Breast epithelium (tissue), 4 donors: ENCODE data around the gene TAF11L10. TPM values are rescaled to one million over a fixed set of nuclear protein-coding genes. Genes with fewer than 3 reads are reported as not detected.
A peak's percentile ranks its signal among the peaks of the same experiment; 100 is the strongest.
"Not testable (repeated sequence)": the region's sequence is repeated elsewhere in the genome, so short reads cannot be mapped to it uniquely, and the experiment has no call there.

ENCODE experiments used
- DNase-seq, 2 donors: peaks; one replicate each; pipeline ENCODE4 v3.0.0-alpha.2; 2019; ENCODE audit warnings: low spot score in 2 of 2
- H3K27ac ChIP-seq, 2 donors: fragments of 200-600 bp; sonication (generic) in 1 of 2; one replicate each; pipeline ENCODE4 v1.5.1; 2016 to 2019; ENCODE audit warnings: mild to moderate bottlenecking in 1 of 2
- H3K27me3 ChIP-seq, 2 donors: fragments of 200-600 bp; sonication (generic) in 1 of 2; one replicate each; pipeline versions ENCODE4 v1.5.1 to v1.6.0; 2017 to 2019; ENCODE audit warnings: control low read depth in 1 of 2, mild to moderate bottlenecking in 1 of 2
- H3K36me3 ChIP-seq: fragments of 200-600 bp; one replicate; pipeline ENCODE4 v1.5.1; 2019
- H3K4me1 ChIP-seq, 2 donors: fragments of 200-600 bp; sonication (generic); one replicate each; pipeline ENCODE4 v1.5.1; 2016 to 2019; ENCODE audit warnings: control low read depth in 1 of 2
- H3K4me3 ChIP-seq, 3 donors: fragments of 200-600 bp; sonication (generic); 1 replicate in 2 of 3; 2 replicates in 1 of 3; pipeline ENCODE4 v1.5.1; 2016 to 2019; ENCODE audit warnings: mild to moderate bottlenecking in 3 of 3, moderate library complexity in 2 of 3
- H3K9me3 ChIP-seq, 2 donors: fragments of 200-600 bp; sonication (generic) in 1 of 2; one replicate each; pipeline ENCODE4 v1.5.1; 2016 to 2019; ENCODE audit warnings: control low read depth in 1 of 2
- POLR2A ChIP-seq: fragments of 450-650 bp; IDR thresholded peaks from one replicate; pipeline ENCODE4 v1.6.1; 2016; ENCODE audit warnings: antibody characterized with exemption, mild to moderate bottlenecking, moderate library complexity
- POLR2AphosphoS5 ChIP-seq, 3 donors: sonication (generic); formaldehyde crosslinking; IDR thresholded peaks; one replicate each; pipeline ENCODE4 v1.6.1; 2017; ENCODE audit warnings: antibody characterized with exemption in 3 of 3
- intact Hi-C: fragments of 100-400 bp; cut with DNase I; formaldehyde crosslinking; loops from one replicate; pipeline ENCODE4 v1.15.1; 2023; ENCODE audit warnings: low total_unique reads
- total RNA-seq, 3 donors: library from RNA; depleted of rRNA; stranded (reverse); fragments of >200 nt; gene quantifications; one replicate each; pipeline ENCODE4 v1.1.0, GENCODE V29; 2016
- TF ChIP-seq, protein P1 (sequence below), 3 donors: fragments of 450-650 bp; IDR thresholded peaks; one replicate each; pipeline ENCODE4 v1.5.1; 2016 to 2017; ENCODE audit warnings: antibody characterized with exemption in 3 of 3, mild to moderate bottlenecking in 3 of 3, moderate library complexity in 3 of 3

The TAF11L10 gene
- total RNA-seq, 3 donors from 2014 or later: not detected

DNA sequence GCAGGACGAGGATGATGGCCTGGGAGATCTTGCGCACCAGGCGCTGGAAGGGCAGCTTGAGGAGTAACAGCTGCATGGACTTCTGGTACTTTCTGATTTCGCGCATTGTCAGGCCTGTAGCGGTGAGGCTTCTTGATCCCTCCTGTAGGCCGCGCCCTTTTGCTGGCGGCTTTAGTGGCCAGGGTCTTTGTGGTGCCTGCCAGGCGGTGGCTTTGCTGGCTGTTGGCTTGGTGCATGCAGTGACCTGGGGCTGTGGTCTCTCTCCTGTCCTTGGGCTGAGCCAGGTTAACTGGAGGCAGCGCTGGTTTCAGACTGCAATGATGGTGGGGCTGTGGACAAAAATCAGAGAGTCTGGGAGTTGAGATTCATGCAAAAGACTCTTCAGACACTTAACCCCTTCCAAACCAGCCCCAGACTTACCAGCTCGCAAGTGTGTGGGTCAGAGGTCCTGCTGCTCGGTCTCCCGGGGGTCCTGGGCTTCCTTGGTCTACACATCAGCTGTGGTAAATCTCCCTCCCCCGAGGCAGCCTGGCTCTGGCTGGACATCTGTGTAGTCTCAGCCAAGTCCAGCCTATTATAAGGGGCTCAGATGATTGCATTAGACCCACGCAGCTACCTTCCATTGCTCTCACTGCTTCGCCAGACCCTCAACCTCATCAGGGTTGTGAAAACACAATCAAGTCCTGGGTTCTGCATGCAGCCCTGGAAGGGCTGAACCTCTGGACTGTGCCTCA, 17.4 kb upstream of the TAF11L10 start:
- H3K27me3 ChIP-seq: no peaks in the 10 kb centered on the region
- no peak overlapping the region for H3K4me3 ChIP-seq
- no peaks in the 10 kb centered on the region for H3K9me3 ChIP-seq
- TF ChIP-seq POLR2AphosphoS5 (IDR thresholded peaks at IDR 0.05): no peak
- TF ChIP-seq, protein P1, sequence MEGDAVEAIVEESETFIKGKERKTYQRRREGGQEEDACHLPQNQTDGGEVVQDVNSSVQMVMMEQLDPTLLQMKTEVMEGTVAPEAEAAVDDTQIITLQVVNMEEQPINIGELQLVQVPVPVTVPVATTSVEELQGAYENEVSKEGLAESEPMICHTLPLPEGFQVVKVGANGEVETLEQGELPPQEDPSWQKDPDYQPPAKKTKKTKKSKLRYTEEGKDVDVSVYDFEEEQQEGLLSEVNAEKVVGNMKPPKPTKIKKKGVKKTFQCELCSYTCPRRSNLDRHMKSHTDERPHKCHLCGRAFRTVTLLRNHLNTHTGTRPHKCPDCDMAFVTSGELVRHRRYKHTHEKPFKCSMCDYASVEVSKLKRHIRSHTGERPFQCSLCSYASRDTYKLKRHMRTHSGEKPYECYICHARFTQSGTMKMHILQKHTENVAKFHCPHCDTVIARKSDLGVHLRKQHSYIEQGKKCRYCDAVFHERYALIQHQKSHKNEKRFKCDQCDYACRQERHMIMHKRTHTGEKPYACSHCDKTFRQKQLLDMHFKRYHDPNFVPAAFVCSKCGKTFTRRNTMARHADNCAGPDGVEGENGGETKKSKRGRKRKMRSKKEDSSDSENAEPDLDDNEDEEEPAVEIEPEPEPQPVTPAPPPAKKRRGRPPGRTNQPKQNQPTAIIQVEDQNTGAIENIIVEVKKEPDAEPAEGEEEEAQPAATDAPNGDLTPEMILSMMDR (IDR thresholded peaks at IDR 0.05): no peak
- no peak for TF ChIP-seq POLR2A
- no peak for DNase-seq
- intact Hi-C loops: no loop called here
- H3K4me1 ChIP-seq: no peaks in the 10 kb centered on the region
- no peak overlapping the region for H3K27ac ChIP-seq
- no peaks in the 10 kb centered on the region for H3K36me3 ChIP-seq

DNA sequence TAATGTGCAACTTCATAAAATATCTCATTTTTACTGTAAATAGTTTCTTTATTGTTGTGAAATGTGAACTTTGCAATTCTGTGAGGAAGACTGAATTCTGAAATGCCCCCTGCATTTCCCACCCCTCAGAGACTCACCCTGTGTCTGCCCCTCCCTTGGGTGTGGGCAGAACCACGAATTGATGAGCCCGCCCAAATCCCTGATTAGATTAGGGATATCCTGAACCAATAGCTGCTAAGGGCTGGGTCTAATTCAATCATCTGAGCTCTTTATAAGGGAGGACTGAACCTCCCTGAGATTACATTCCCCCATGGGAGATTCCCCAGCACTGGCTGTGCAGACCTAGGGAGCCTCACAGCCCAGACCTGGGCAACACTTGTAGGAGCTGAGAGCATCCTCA, 12.5 kb upstream of the TAF11L10 start, which contains the start of gene TAF11L12:
TAF11L12 (plus strand) TSS at position 301 of the 400 bp plus-strand sequence.
- H3K27ac ChIP-seq, intact Hi-C loops, H3K27me3 ChIP-seq, H3K4me1 ChIP-seq, H3K9me3 ChIP-seq, DNase-seq, H3K4me3 ChIP-seq, H3K36me3 ChIP-seq: not testable (repeated sequence)

DNA sequence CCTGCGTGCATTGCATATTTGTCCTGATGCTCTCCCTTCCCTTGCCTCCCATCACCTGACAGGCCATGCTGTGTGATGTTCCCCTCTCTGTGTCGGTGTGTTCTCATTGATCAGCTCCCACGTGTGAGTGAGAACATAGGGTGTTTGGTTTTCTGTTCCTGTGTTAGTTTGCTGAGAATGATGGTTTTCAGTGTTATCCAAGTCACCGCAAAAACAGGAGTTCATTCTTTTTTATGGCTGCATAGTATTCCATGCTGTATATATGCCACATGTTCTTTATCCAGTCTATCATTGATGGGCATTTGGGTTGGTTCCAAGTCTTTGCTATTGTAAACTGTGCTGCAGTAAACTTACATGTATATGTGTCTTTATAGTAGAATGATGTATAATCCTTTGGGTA, 9.8 kb upstream of the TAF11L10 start:
- H3K27ac ChIP-seq, H3K36me3 ChIP-seq, H3K27me3 ChIP-seq, H3K4me1 ChIP-seq, DNase-seq, H3K4me3 ChIP-seq, H3K9me3 ChIP-seq, intact Hi-C loops: not testable (repeated sequence)

DNA sequence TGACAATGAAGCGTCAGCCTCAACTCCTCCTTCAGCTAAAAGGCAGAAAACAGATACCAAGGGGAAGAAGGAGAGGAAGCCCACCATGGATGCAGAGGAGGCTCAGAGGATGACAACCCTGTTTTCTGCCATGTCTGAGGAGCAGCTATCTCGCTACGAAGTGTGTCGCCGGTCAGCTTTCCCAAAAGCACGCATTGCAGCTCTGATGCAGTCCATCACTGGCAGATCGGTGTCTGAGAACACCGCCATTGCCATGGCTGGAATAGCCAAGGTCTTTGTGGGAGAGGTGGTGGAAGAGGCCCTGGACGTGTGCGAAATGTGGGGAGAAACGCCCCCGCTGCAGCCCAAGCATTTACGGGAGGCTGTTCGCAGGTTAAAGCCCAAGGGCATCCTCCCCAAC, 7.3 kb upstream of the TAF11L10 start:
- H3K27me3 ChIP-seq: no peaks in the 10 kb centered on the region
- TF ChIP-seq, protein P1 (IDR thresholded peaks at IDR 0.05): no peak
- TF ChIP-seq POLR2A (no peak), POLR2AphosphoS5 (IDR thresholded peaks at IDR 0.05) (no peak)
- no peaks in the 10 kb centered on the region for H3K9me3 ChIP-seq
- H3K27ac ChIP-seq: no peak overlapping the region
- no peaks in the 10 kb centered on the region for H3K4me1 ChIP-seq
- DNase-seq: no peak
- no peaks in the 10 kb centered on the region for H3K36me3 ChIP-seq
- intact Hi-C loops: no loop called here
- H3K4me3 ChIP-seq: no peak overlapping the region

- H3K4me1 ChIP-seq, H3K4me3 ChIP-seq, H3K27me3 ChIP-seq, H3K36me3 ChIP-seq, H3K9me3 ChIP-seq, intact Hi-C loops, DNase-seq, H3K27ac ChIP-seq: not testable (repeated sequence)
These were observed 6.3 kb upstream of the TAF11L10 start, which contains the start of gene TAF11L11 for GRCh38 chr5:17603880-17604279. TAF11L11 (plus strand) TSS chr5:17604183.

- DNase-seq: peak in 1 of 2 donors; percentile 63
- intact Hi-C loops, H3K36me3 ChIP-seq: not testable (repeated sequence)
These were observed 3.4 kb downstream of the TAF11L10 start, which contains the start of gene TAF11L9 for GRCh38 chr5:17594255-17594654. TAF11L9 (minus strand) TSS chr5:17594394.

DNA sequence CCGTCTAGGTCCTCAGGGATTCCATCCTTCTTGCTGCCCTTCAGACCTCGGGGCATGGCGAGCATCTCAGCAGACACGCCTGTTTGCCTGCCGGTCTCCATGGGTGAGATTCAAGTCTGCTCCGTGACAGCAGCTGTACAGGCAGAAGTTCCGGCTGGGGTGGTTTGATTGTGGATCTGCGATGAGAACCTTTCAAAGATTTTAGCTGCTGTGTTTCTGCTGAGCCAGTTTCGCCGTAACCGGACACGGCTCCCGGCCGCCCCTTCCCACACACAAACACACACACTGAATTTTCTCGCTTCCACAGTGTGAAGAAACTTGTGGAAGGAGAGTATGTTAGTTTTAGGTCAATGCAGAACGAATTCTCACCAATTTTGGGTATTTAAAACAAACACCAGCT, 6.8 kb downstream of the TAF11L10 start, which contains the start of gene TAF11L8:
TAF11L8 (minus strand) TSS at position 101 of the 400 bp plus-strand sequence.
- H3K36me3 ChIP-seq, H3K9me3 ChIP-seq, H3K27me3 ChIP-seq, H3K4me3 ChIP-seq, intact Hi-C loops, DNase-seq, H3K27ac ChIP-seq, H3K4me1 ChIP-seq: not testable (repeated sequence)

More at GRCh38 chr5:17594255-17594654, 3.4 kb downstream of the TAF11L10 start, which contains the start of gene TAF11L9:
- H3K4me1 ChIP-seq, H3K27me3 ChIP-seq, H3K4me3 ChIP-seq, H3K27ac ChIP-seq, H3K9me3 ChIP-seq: not testable (repeated sequence)

DNA sequence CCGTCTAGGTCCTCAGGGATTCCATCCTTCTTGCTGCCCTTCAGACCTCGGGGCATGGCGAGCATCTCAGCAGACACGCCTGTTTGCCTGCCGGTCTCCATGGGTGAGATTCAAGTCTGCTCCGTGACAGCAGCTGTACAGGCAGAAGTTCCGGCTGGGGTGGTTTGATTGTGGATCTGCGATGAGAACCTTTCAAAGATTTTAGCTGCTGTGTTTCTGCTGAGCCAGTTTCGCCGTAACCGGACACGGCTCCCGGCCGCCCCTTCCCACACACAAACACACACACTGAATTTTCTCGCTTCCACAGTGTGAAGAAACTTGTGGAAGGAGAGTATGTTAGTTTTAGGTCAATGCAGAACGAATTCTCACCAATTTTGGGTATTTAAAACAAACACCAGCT, 12.0 kb downstream of the TAF11L10 start, which contains the start of gene TAF11L7:
TAF11L7 (minus strand) TSS at position 101 of the 400 bp plus-strand sequence.
- H3K27me3 ChIP-seq, H3K4me3 ChIP-seq, H3K9me3 ChIP-seq, H3K4me1 ChIP-seq, H3K27ac ChIP-seq, H3K36me3 ChIP-seq, DNase-seq, intact Hi-C loops: not testable (repeated sequence)

Other genes with a start within 250 kb of the TAF11L10 start
- not detected for gene TAF11L2, start 99.6 kb downstream of the TAF11L10 start, total RNA-seq
- gene TAF11L3, start 79.5 kb downstream of the TAF11L10 start, total RNA-seq: not detected
- not detected for gene TAF11L4, start 76.0 kb downstream of the TAF11L10 start, total RNA-seq
- not detected for gene TAF11L5, start 72.6 kb downstream of the TAF11L10 start, total RNA-seq
- not detected for gene TAF11L6, start 69.2 kb downstream of the TAF11L10 start, total RNA-seq
- gene TAF11L7, start 12.1 kb downstream of the TAF11L10 start, total RNA-seq: not detected
- not detected for gene TAF11L8, start 6.9 kb downstream of the TAF11L10 start, total RNA-seq
- not detected for gene TAF11L9, start 3.4 kb downstream of the TAF11L10 start, total RNA-seq
- not detected for gene TAF11L11, start 6.4 kb upstream of the TAF11L10 start, total RNA-seq
- gene TAF11L12, start 12.6 kb upstream of the TAF11L10 start, total RNA-seq: not detected
- not detected for gene TAF11L13, start 34.3 kb upstream of the TAF11L10 start, total RNA-seq
- not detected for gene TAF11L14, start 36.6 kb upstream of the TAF11L10 start, total RNA-seq